ENCODE measurements around the gene LHCGR.

GRCh38 chr2:48753228-48753627, 2.3 kb downstream of the LHCGR start:
- no peak for TF ChIP-seq CTCF (IDR thresholded peaks at IDR 0.05; ENCODE audit: insufficient read depth, low read length, poor library complexity, severe bottlenecking)
- no peak for TF ChIP-seq EZH2phosphoT487 (conservative IDR thresholded peaks at IDR 0.05; ENCODE audit: low read length)
